GM23248 (cell line): ENCODE data around the gene PREX1. TPM values are rescaled to one million over a fixed set of nuclear protein-coding genes. Genes with fewer than 3 reads are reported as not detected.

ENCODE experiments used
- DNase-seq: peaks from one replicate; pipeline ENCODE4 v3.0.0-alpha.2; 2015
- H2AFZ ChIP-seq: fragments of 200-600 bp; sonication (generic); 2 replicates; pipeline ENCODE4 v1.6.1; 2016; ENCODE audit warnings: antibody characterized with exemption
- H3F3A ChIP-seq: fragments of 200-600 bp; sonication (generic); 2 replicates; pipeline ENCODE4 v1.6.1; 2016; ENCODE audit warnings: mild to moderate bottlenecking, antibody characterized with exemption, mixed run types; ENCODE audit not compliant: insufficient read depth
- H3K27ac ChIP-seq: fragments of 200-600 bp; sonication (generic); 2 replicates; pipeline ENCODE4 v1.5.1; 2016; ENCODE audit warnings: mild to moderate bottlenecking
- H3K27me3 ChIP-seq: fragments of 200-600 bp; sonication (generic); replicated peaks from 2 replicates; pipeline ENCODE4 v1.6.1; 2016; ENCODE audit warnings: mild to moderate bottlenecking; ENCODE audit not compliant: insufficient read depth
- H3K36me3 ChIP-seq: fragments of 200-600 bp; sonication (generic); 2 replicates; pipeline ENCODE4 v1.6.1; 2016; ENCODE audit warnings: low read depth, mild to moderate bottlenecking
- H3K4me1 ChIP-seq: fragments of 200-600 bp; sonication (generic); 2 replicates; pipeline ENCODE4 v1.6.1; 2016; ENCODE audit warnings: mild to moderate bottlenecking; ENCODE audit not compliant: insufficient read depth
- H3K4me2 ChIP-seq: fragments of 200-600 bp; sonication (generic); one replicate; pipeline ENCODE4 v1.6.1; 2016; ENCODE audit warnings: mild to moderate bottlenecking; ENCODE audit not compliant: unreplicated experiment
- H3K4me3 ChIP-seq: fragments of 200-600 bp; sonication (generic); 2 replicates; pipeline ENCODE4 v1.5.1; 2016; ENCODE audit warnings: mild to moderate bottlenecking
- H3K79me2 ChIP-seq: fragments of 200-600 bp; sonication (generic); 2 replicates; pipeline ENCODE4 v1.6.1; 2016; ENCODE audit warnings: mild to moderate bottlenecking; ENCODE audit not compliant: insufficient read depth
- H3K9ac ChIP-seq: fragments of 200-600 bp; sonication (generic); 2 replicates; pipeline ENCODE4 v1.6.1; 2016; ENCODE audit warnings: mild to moderate bottlenecking
- H3K9me2 ChIP-seq: fragments of 200-600 bp; sonication (generic); 2 replicates; pipeline ENCODE4 v1.6.1; 2016; ENCODE audit warnings: mixed run types, mild to moderate bottlenecking, moderate library complexity; ENCODE audit not compliant: insufficient read depth
- H3K9me3 ChIP-seq: fragments of 200-600 bp; sonication (generic); one replicate; pipeline ENCODE4 v1.6.1; 2017; ENCODE audit warnings: low read depth
- H4K20me1 ChIP-seq: fragments of 200-600 bp; sonication (generic); 2 replicates; pipeline ENCODE4 v1.6.0; 2016; ENCODE audit not compliant: insufficient read depth
- EZH2 ChIP-seq: fragments of 200-600 bp; sonication (generic); IDR thresholded peaks from 2 replicates; pipeline ENCODE4 v1.6.1; 2018; ENCODE audit warnings: antibody characterized with exemption, mild to moderate bottlenecking; ENCODE audit not compliant: insufficient read depth, poor library complexity, severe bottlenecking
- EZH2phosphoT487 ChIP-seq: fragments of 200-600 bp; sonication (generic); IDR thresholded peaks from 2 replicates; pipeline ENCODE4 v1.6.1; 2018; ENCODE audit warnings: antibody characterized with exemption, moderate library complexity, mild to moderate bottlenecking, low read depth; ENCODE audit not compliant: insufficient read depth
- WGBS, 2 experiments: methylation state at CpG; one replicate each; pipeline ENCODE4 v1.1.6; 2015 to 2017; ENCODE audit warnings: low lambda C conversion rate in 2 of 2, low coverage in 1 of 2; ENCODE audit errors: missing lambda C conversion rate in 2 of 2; 5-methylcytosine and 5-hydroxymethylcytosine counted together
- in situ Hi-C: fragments of 300-500 bp; cut with MboI; formaldehyde crosslinking; loops from 2 replicates; pipeline ENCODE4 v1.15.0; 2020
- polyA plus RNA-seq: library from polyadenylated mRNA; unstranded; fragments of >200 nt; fragmentation: Nextera tagmentation; extraction: Ambion mirVana; gene quantifications from 2 replicates; pipeline ENCODE4 v1.2.1, GENCODE V29; 2016
- total RNA-seq: library from RNA; depleted of rRNA; stranded (reverse); fragments of >200 nt; shearing (Covaris generic); gene quantifications from 2 replicates; pipeline ENCODE4 v1.2.3, GENCODE V29; 2014

PREX1 gene
- total and polyA plus RNA-seq, 2 experiments from 2014 or later: 0.13 to 0.65 TPM

- no peak for DNase-seq
- Histone ChIP-seq H3K9me3 (no peaks in the 10 kb centered on the region), H3K4me1 (peaks cover 14% of the 10 kb centered on the region), H3K27me3 (no peaks in the 10 kb centered on the region), H3K9ac (no peak overlapping the region), H3F3A (no peaks in the 10 kb centered on the region; the same call in 1 of the 2 replicates), H3K4me2 (no peak overlapping the region), H3K36me3 (no peaks in the 10 kb centered on the region), H3K4me3 (no peak overlapping the region), H3K9me2 (no peaks in the 10 kb centered on the region), H2AFZ (no peak overlapping the region), H3K27ac (no peak overlapping the region), H4K20me1 (no peaks in the 10 kb centered on the region), H3K79me2 (no peaks in the 10 kb centered on the region)
- in situ Hi-C loops: no loop called here
- WGBS, 2 experiments: 85 to 91% methylated on average over 3 of the region's 3 CpGs
- no peak for TF ChIP-seq EZH2phosphoT487
- TF ChIP-seq EZH2: no peak
Observed at GRCh38 chr20:48679011-48679410, 148.8 kb downstream of the PREX1 start.

- Histone ChIP-seq H3K79me2 (no peaks in the 10 kb centered on the region), H3K9me2 (no peaks in the 10 kb centered on the region), H2AFZ (no peak overlapping the region), H3K27ac (no peak overlapping the region), H3K4me2 (no peak overlapping the region), H3K4me1 (peaks cover 14% of the 10 kb centered on the region), H3K9me3 (no peaks in the 10 kb centered on the region), H3K36me3 (no peaks in the 10 kb centered on the region), H3K27me3 (no peaks in the 10 kb centered on the region), H3K9ac (no peak overlapping the region), H3K4me3 (no peak overlapping the region), H3F3A (no peaks in the 10 kb centered on the region; the same call in 1 of the 2 replicates), H4K20me1 (no peaks in the 10 kb centered on the region)
- TF ChIP-seq EZH2: no peak
- no peak for TF ChIP-seq EZH2phosphoT487
- no peak for DNase-seq
- in situ Hi-C loops: no loop called here
- WGBS, 2 experiments: 69 to 72% methylated on average over 5 of the region's 5 CpGs
Observed at GRCh38 chr20:48678421-48678820, 149.4 kb downstream of the PREX1 start.

- no peaks in the 10 kb centered on the region for H3K36me3 ChIP-seq
- H4K20me1 ChIP-seq: no peaks in the 10 kb centered on the region
- H3K27ac ChIP-seq: no peak overlapping the region
- H3F3A ChIP-seq: no peaks in the 10 kb centered on the region
- no peak overlapping the region for H2AFZ ChIP-seq
- in situ Hi-C loops: no loop called here
- H3K27me3 ChIP-seq: no peaks in the 10 kb centered on the region
- H3K9me2 ChIP-seq: no peaks in the 10 kb centered on the region
- H3K9ac ChIP-seq: no peak overlapping the region
- TF ChIP-seq EZH2 (no peak), EZH2phosphoT487 (no peak)
- H3K4me3 ChIP-seq: no peak overlapping the region
- DNase-seq: no peak
- no peaks in the 10 kb centered on the region for H3K9me3 ChIP-seq
- 89 to 93% methylated on average over 12 of the region's 12 CpGs for whole genome bisulfite sequencing, 2 experiments
- no peak overlapping the region for H3K4me2 ChIP-seq
- no peaks in the 10 kb centered on the region for H3K79me2 ChIP-seq
- H3K4me1 ChIP-seq: peaks cover 1% of the 10 kb centered on the region
Observed at GRCh38 chr20:48676795-48677460, 150.9 kb downstream of the PREX1 start.

- TF ChIP-seq EZH2: no peak
- no peak for TF ChIP-seq EZH2phosphoT487
- no peaks in the 10 kb centered on the region for H3K9me3 ChIP-seq
- H3K36me3 ChIP-seq: no peaks in the 10 kb centered on the region
- DNase-seq: no peak
- no peak overlapping the region for H3K27ac ChIP-seq
- H3F3A ChIP-seq: no peaks in the 10 kb centered on the region
- in situ Hi-C loops: no loop called here
- no peaks in the 10 kb centered on the region for H3K4me1 ChIP-seq
- no peaks in the 10 kb centered on the region for H3K27me3 ChIP-seq
- no peaks in the 10 kb centered on the region for H4K20me1 ChIP-seq
- no peak overlapping the region for H3K4me2 ChIP-seq
- H2AFZ ChIP-seq: no peak overlapping the region
- H3K4me3 ChIP-seq: no peak overlapping the region
- H3K79me2 ChIP-seq: no peaks in the 10 kb centered on the region
- 88 to 89% methylated on average over 9 of the region's 9 CpGs for WGBS, 2 experiments
- no peaks in the 10 kb centered on the region for H3K9me2 ChIP-seq
- H3K9ac ChIP-seq: no peak overlapping the region
Observed at GRCh38 chr20:48676125-48676524, 151.7 kb downstream of the PREX1 start.
